HepG2 (cell line): ENCODE data around the gene C5.

Experiments
- ZNF343 ChIP-seq: sonication (generic); formaldehyde crosslinking; IDR thresholded peaks from 2 replicates; pipeline ENCODE4 v1.4.0; 2020; ENCODE audit warnings: mild to moderate bottlenecking, missing genetic modification reagents
- ZNF784 ChIP-seq: sonication (generic); formaldehyde crosslinking; IDR thresholded peaks from 2 replicates; pipeline ENCODE4 v1.5.1; 2020; ENCODE audit warnings: missing genetic modification reagents, mild to moderate bottlenecking, borderline replicate concordance

- no peak for TF ChIP-seq ZNF343 (CRISPR knock-in tag)
- TF ChIP-seq ZNF784 (CRISPR knock-in tag), result no peak
Measured at GRCh38 chr9:120905315-120906164, 144.5 kb downstream of the C5 start.
